GM19240 (cell line): ENCODE measurements around the gene ADPRHL1.
A peak's percentile ranks its signal among the peaks of the same experiment; 100 is the strongest.
"Not testable (repeated sequence)": the region's sequence is repeated elsewhere in the genome, so short reads cannot be mapped to it uniquely, and the experiment has no call there.

Source experiments
- DNase-seq: peaks from one replicate; pipeline ENCODE4 v3.0.0; 2011; ENCODE audit warnings: low spot score; ENCODE audit not compliant: insufficient read length

ADPRHL1 gene

GRCh38 chr13:113403255-113404104, 49.8 kb downstream of the ADPRHL1 start:
- no peak for DNase-seq

GRCh38 chr13:113402471-113403254, 50.6 kb downstream of the ADPRHL1 start:
- DNase-seq, result no peak

- DNase-seq, result no peak
Observed at GRCh38 chr13:113401452-113402415, 51.6 kb downstream of the ADPRHL1 start.

- DNase-seq, result no peak
Observed at GRCh38 chr13:113400621-113401451, 52.5 kb downstream of the ADPRHL1 start.

- DNase-seq, result no peak
Observed at GRCh38 chr13:113399755-113400149, 53.5 kb downstream of the ADPRHL1 start.

- DNase-seq, result no peak
Observed at GRCh38 chr13:113398963-113399754, 54.1 kb downstream of the ADPRHL1 start.

- DNase-seq, result no peak
Observed at GRCh38 chr13:113397608-113398425, 55.5 kb downstream of the ADPRHL1 start.

GRCh38 chr13:113394339-113394640, 59.0 kb downstream of the ADPRHL1 start:
- no peak for DNase-seq

GRCh38 chr13:113393563-113394338, 59.5 kb downstream of the ADPRHL1 start:
- peak; percentile 76 for DNase-seq

GRCh38 chr13:113393226-113393562, 60.1 kb downstream of the ADPRHL1 start:
- no peak for DNase-seq

- no peak for DNase-seq
Observed at GRCh38 chr13:113390874-113391497, 62.3 kb downstream of the ADPRHL1 start.

- not testable (repeated sequence) for DNase-seq
Observed at GRCh38 chr13:113389586-113389985, 63.7 kb downstream of the ADPRHL1 start.

- no peak for DNase-seq
Observed at GRCh38 chr13:113387396-113387795, 65.9 kb downstream of the ADPRHL1 start.

- no peak for DNase-seq
Observed at GRCh38 chr13:113383089-113383488, 70.2 kb downstream of the ADPRHL1 start.

GRCh38 chr13:113382542-113382941, 70.7 kb downstream of the ADPRHL1 start:
- not testable (repeated sequence) for DNase-seq

GRCh38 chr13:113378825-113379224, 74.5 kb downstream of the ADPRHL1 start:
- DNase-seq, result no peak

GRCh38 chr13:113374511-113375175, 78.6 kb downstream of the ADPRHL1 start:
- no peak for DNase-seq
